Epithelial cell of esophagus (primary cell): ENCODE measurements around the gene FTCD.
"Not testable (repeated sequence)": the region's sequence is repeated elsewhere in the genome, so short reads cannot be mapped to it uniquely, and the experiment has no call there.

Experiments
- DNase-seq: peaks from one replicate; pipeline ENCODE4 v3.0.0; 2010; ENCODE audit warnings: low read depth
- H3K4me3 ChIP-seq: 2 replicates; pipeline ENCODE4 v1.5.1; 2011; ENCODE audit warnings: mild to moderate bottlenecking, low read length, control low read depth
- CTCF ChIP-seq: IDR thresholded peaks from 2 replicates; pipeline ENCODE4 v1.5.1; 2011; ENCODE audit warnings: low read depth, mild to moderate bottlenecking, low read length, control low read depth, inconsistent platforms; ENCODE audit not compliant: insufficient read depth; ENCODE audit errors: missing control alignments

The FTCD gene

GRCh38 chr21:46155514-46156377 is at the start of gene FTCD:
Gene FTCD, minus strand, starts transcription at chr21:46155579. Its CDS starts 56 bp downstream, at chr21:46155523.
- TF ChIP-seq CTCF: no peak
- no peak for DNase-seq
- no peak within 1 kb of the TSS for H3K4me3 ChIP-seq

GRCh38 chr21:46205166-46205565 is 49.8 kb upstream of the FTCD start:
- DNase-seq: no peak

GRCh38 chr21:46203203-46203600 is 47.8 kb upstream of the FTCD start:
- no peak for TF ChIP-seq CTCF
- H3K4me3 ChIP-seq: no peak overlapping the region
- DNase-seq: no peak

More at GRCh38 chr21:46205166-46205565, 49.8 kb upstream of the FTCD start:
- no peak for TF ChIP-seq CTCF
- no peak overlapping the region for H3K4me3 ChIP-seq

- no peak for DNase-seq
- TF ChIP-seq CTCF: no peak
- no peak overlapping the region for H3K4me3 ChIP-seq
These were observed 47.3 kb upstream of the FTCD start for GRCh38 chr21:46202592-46203202.

GRCh38 chr21:46200877-46201803 is 45.8 kb upstream of the FTCD start:
- not testable (repeated sequence) for DNase-seq, H3K4me3 ChIP-seq

GRCh38 chr21:46199436-46200373 is 44.3 kb upstream of the FTCD start:
- no peak for TF ChIP-seq CTCF
- no peak overlapping the region for H3K4me3 ChIP-seq
- no peak for DNase-seq
